HUDEP-2 (cell line): ENCODE data around the gene XRCC1.

ENCODE experiments used
- DNase-seq, 76 experiments: peaks; one replicate each; lab custom pipeline; 2025; ENCODE audit not compliant: unreplicated experiment in 76 of 76; lab: John Stamatoyannopoulos, UW

Gene XRCC1

DNA sequence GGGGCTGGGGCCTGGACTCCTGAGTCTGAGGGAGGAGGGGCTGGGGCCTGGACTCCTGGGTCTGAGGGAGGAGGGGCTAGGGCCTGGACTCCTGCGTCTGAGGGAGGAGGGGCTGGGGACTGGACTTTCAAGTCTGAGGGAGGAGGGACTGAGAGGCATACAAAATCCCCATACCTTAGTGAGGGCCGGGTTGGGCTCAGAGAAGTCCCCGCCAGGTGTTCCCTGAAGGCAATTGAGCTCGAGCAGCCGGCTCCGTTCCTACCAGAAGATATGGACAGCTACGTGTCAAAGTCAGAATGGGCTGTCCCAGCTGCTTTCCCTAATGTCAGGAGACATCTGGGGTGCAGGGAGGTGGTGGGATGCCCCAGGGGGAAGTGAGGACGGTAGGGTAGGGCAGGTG, 80.2 kb downstream of the XRCC1 start:
- DNase-seq = no peak
